ENCODE measurements around the gene REG3A. TPM values are rescaled to one million over a fixed set of nuclear protein-coding genes. Genes with fewer than 3 reads are reported as not detected.

REG3A gene
- total and polyA plus RNA-seq, 10 of the 15 experiments (the other 5 are each of a cell fraction or from before 2014, with no cell fraction given) = 0.62 TPM; not detected in 9

DNA sequence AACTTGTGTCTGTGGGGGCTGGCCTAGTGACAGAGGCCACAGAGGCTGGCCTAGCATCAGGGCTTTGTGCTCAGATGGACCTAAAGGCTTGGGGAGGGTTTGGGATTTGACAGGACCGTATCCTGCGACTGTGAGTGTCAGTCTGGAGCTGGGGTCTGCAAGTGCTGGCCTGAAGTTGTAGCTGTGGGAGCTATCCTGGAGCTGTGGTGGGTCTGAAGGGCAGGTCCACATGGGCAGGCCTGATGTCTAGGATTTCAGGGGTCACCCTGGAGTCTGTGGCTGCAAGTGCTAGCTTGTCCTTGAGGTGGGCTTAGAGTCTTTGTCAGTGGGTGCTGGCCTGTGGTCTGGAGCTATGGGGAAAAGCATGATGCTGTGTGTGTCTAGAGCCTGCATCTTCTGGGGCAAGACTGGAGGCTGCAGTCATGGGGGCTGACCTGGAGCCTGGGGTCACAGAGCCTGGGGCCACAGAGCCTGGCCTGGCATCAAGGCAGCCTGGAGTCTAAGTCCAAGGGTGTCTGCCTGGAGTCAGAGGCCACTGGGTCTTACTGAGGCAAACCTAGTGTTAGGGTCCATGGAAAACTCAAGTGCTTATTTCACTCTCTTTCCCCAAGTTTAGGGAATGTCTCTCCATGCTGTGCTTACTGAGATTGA is 3.6 kb downstream of the REG3A start:
- H3K4me1 ChIP-seq (ENCODE audit: control insufficient read depth, insufficient read depth, low read length) = no peaks in the 10 kb centered on the region
- no peaks in the 10 kb centered on the region for H4K20me1 ChIP-seq (ENCODE audit: control insufficient read depth, insufficient read depth)
- H3K4me2 ChIP-seq (ENCODE audit: control insufficient read depth, insufficient read depth) = no peak overlapping the region
- ChIA-PET CTCF (no interaction called here), SMC1A (ENCODE audit: uncharacterized antibody, unreplicated experiment) (no interaction called here), RAD21 (ENCODE audit: unreplicated experiment) (no interaction called here), POLR2A (no interaction called here)
- in situ Hi-C loops (cut with MboI) = no loop called here
- H3K27ac ChIP-seq (ENCODE audit: control insufficient read depth, insufficient read depth) = no peak overlapping the region
- FAIRE-seq (no peak), DNase-seq (ENCODE audit: low read depth, low spot score) (no peak), ATAC-seq (no peak)
- H3K9ac ChIP-seq (ENCODE audit: control insufficient read depth, insufficient read depth, low read length) = no peak overlapping the region
- no peaks in the 10 kb centered on the region for H3K36me3 ChIP-seq (ENCODE audit: control insufficient read depth in 2 of 2, insufficient read depth in 2 of 2, low read length in 1 of 2)
- no peak overlapping the region for H3K4me3 ChIP-seq
- H3K79me2 ChIP-seq (ENCODE audit: control insufficient read depth, insufficient read depth, low read length) = no peaks in the 10 kb centered on the region
- intact Hi-C loops (cut with micrococcal nuclease; ENCODE audit: unreplicated experiment) = no loop called here
- no peaks in the 10 kb centered on the region; a peak in 1 of 4 replicates for H3K27me3 ChIP-seq (replicated peaks in 1 of 2; ENCODE audit: control insufficient read depth in 2 of 2, insufficient read depth in 2 of 2, low read length in 1 of 2)
- no peaks in the 10 kb centered on the region for H3K9me3 ChIP-seq (replicated peaks; ENCODE audit: control insufficient read depth, insufficient read depth, low read length)
- no peak overlapping the region for H2AFZ ChIP-seq (ENCODE audit: control insufficient read depth, low read depth, low read length)
- TF ChIP-seq HDAC2 (IDR thresholded peaks at IDR 0.05) = no peak
- no peak for TF ChIP-seq CBX3 (IDR thresholded peaks at IDR 0.05; ENCODE audit: borderline replicate concordance, low read depth)
- TF ChIP-seq RB1 (IDR thresholded peaks at IDR 0.05; ENCODE audit: borderline replicate concordance) = no peak
- no peak for TF ChIP-seq BMI1 (IDR thresholded peaks at IDR 0.05; ENCODE audit: borderline replicate concordance)
- BruUV-seq (replicated peaks) = no TSS peak
- 0% methylated on average over 2 of the region's 2 CpGs for WGBS (ENCODE audit: insufficient coverage, insufficient replicate concordance, low lambda C conversion rate, missing lambda C conversion rate)

DNA sequence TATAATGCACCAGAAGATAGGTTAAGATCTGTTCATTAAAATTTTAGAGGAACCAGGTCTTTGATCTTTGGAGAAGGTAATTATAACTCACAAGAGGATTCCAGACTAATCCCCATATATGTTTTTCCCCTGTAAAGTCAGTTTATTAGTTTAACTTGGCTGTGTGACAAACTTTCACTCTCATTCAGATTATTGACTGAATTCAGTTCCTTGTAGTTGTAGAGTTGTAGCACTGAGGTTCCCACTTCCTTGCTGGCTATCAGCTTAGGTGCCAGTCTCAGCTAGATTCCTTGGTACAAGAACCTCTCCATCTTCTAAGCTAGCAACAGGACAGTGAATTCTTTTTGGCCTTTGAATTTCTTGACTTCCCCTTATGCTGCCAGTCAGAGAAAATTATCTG is 20.1 kb downstream of the REG3A start:
- FAIRE-seq (no peak), DNase-seq (ENCODE audit: low read depth, low spot score) (no peak), ATAC-seq (no peak)
- SMC1A ChIA-PET (ENCODE audit: uncharacterized antibody, unreplicated experiment) = no interaction called here
- H3K4me1 ChIP-seq (ENCODE audit: control insufficient read depth, insufficient read depth, low read length) = no peaks in the 10 kb centered on the region
- intact Hi-C loops (cut with micrococcal nuclease; ENCODE audit: unreplicated experiment) (no loop called here), in situ Hi-C loops (cut with MboI) (no loop called here)
- H3K4me2 ChIP-seq (ENCODE audit: control insufficient read depth, insufficient read depth) = no peak overlapping the region
- no peaks in the 10 kb centered on the region for H3K9me3 ChIP-seq (replicated peaks; ENCODE audit: control insufficient read depth, insufficient read depth, low read length)
- H3K27me3 ChIP-seq (replicated peaks in 1 of 2; ENCODE audit: control insufficient read depth in 2 of 2, insufficient read depth in 2 of 2, low read length in 1 of 2) = no peaks in the 10 kb centered on the region
- H4K20me1 ChIP-seq (ENCODE audit: control insufficient read depth, insufficient read depth) = no peaks in the 10 kb centered on the region
- CTCF ChIA-PET = no interaction called here
- no peak overlapping the region for H3K27ac ChIP-seq (ENCODE audit: control insufficient read depth, insufficient read depth)
- POLR2A ChIA-PET = no interaction called here
- RAD21 ChIA-PET (ENCODE audit: unreplicated experiment) = no interaction called here
- H3K4me3 ChIP-seq = no peak overlapping the region
- H3K36me3 ChIP-seq (ENCODE audit: control insufficient read depth in 2 of 2, insufficient read depth in 2 of 2, low read length in 1 of 2) = no peaks in the 10 kb centered on the region
- BruUV-seq (replicated peaks) = no TSS peak
- H3K79me2 ChIP-seq (ENCODE audit: control insufficient read depth, insufficient read depth, low read length) = no peaks in the 10 kb centered on the region
- H2AFZ ChIP-seq (ENCODE audit: control insufficient read depth, low read depth, low read length) = no peak overlapping the region
- H3K9ac ChIP-seq (ENCODE audit: control insufficient read depth, insufficient read depth, low read length) = no peak overlapping the region
- TF ChIP-seq ESRRA (IDR thresholded peaks at IDR 0.05; ENCODE audit: low read length) (no peak), SUZ12 (IDR thresholded peaks at IDR 0.05; ENCODE audit: unreplicated experiment) (no peak), CHD2 (IDR thresholded peaks at IDR 0.05; ENCODE audit: borderline replicate concordance, low read depth, low read length) (no peak), HCFC1 (IDR thresholded peaks at IDR 0.05; ENCODE audit: low read length) (no peak), KLF5 (IDR thresholded peaks at IDR 0.05; ENCODE audit: partially characterized antibody) (no peak), ZNF622 (IDR thresholded peaks at IDR 0.05) (no peak), HDAC2 (IDR thresholded peaks at IDR 0.05) (no peak), GABPA (IDR thresholded peaks at IDR 0.05; ENCODE audit: low read depth) (no peak)
- TF ChIP-seq, protein P1, sequence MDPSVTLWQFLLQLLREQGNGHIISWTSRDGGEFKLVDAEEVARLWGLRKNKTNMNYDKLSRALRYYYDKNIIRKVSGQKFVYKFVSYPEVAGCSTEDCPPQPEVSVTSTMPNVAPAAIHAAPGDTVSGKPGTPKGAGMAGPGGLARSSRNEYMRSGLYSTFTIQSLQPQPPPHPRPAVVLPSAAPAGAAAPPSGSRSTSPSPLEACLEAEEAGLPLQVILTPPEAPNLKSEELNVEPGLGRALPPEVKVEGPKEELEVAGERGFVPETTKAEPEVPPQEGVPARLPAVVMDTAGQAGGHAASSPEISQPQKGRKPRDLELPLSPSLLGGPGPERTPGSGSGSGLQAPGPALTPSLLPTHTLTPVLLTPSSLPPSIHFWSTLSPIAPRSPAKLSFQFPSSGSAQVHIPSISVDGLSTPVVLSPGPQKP (IDR thresholded peaks at IDR 0.05; ENCODE audit: low read depth, low read length) = no peak
- TF ChIP-seq, protein P2, sequence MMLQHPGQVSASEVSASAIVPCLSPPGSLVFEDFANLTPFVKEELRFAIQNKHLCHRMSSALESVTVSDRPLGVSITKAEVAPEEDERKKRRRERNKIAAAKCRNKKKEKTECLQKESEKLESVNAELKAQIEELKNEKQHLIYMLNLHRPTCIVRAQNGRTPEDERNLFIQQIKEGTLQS (IDR thresholded peaks at IDR 0.05; ENCODE audit: borderline replicate concordance, extremely low read depth, low read depth, low read length) = no peak
- TF ChIP-seq, protein P3, sequence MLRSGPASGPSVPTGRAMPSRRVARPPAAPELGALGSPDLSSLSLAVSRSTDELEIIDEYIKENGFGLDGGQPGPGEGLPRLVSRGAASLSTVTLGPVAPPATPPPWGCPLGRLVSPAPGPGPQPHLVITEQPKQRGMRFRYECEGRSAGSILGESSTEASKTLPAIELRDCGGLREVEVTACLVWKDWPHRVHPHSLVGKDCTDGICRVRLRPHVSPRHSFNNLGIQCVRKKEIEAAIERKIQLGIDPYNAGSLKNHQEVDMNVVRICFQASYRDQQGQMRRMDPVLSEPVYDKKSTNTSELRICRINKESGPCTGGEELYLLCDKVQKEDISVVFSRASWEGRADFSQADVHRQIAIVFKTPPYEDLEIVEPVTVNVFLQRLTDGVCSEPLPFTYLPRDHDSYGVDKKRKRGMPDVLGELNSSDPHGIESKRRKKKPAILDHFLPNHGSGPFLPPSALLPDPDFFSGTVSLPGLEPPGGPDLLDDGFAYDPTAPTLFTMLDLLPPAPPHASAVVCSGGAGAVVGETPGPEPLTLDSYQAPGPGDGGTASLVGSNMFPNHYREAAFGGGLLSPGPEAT (IDR thresholded peaks at IDR 0.05; ENCODE audit: low read depth) = no peak
